ENCODE data around the gene SIRT6. TPM values are rescaled to one million over a fixed set of nuclear protein-coding genes. Genes with fewer than 3 reads are reported as not detected.

Gene SIRT6
- total and polyA plus RNA-seq, 9 of the 15 experiments (the other 6 are each of a cell fraction or from before 2014, with no cell fraction given), result 1.4 to 41.1 (median 10.2) TPM

DNA sequence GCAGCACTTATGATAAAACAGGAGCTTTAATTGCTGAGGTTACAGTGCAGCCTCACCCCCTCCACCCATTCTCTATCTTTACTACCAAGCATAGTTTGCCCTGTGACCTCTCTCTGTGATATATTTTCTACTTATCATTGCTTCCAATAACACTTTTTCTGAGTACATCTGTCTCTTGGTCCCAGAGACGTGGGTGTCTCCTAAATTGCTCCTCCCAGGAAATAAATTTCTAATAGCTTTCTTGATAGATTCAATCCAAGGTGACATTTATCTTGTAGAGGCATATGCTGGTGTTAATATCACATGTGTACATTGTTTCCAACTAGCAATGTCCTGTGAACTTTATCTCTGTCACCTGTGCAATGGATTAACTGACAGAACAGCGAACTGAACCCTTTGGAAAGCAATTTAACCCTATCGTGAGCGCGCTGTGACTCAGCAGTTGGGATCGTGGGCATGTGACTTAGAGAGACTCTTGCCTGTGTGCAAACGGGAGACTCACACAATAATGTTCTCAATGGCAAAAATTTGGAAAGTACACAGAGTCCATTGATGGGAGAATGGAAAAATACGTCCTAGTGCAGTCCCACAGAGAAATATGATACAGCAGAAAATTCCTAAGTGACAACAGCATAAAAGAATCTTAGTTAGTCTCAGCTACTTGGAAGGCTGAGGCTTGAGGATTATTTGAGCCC is 51.5 kb downstream of the SIRT6 start (continued):
- TF ChIP-seq MEF2D (tag; conservative IDR thresholded peaks at IDR 0.05; ENCODE audit: low read depth), result no peak
- peak; percentile 94 for TF ChIP-seq CBFA2T2 (conservative IDR thresholded peaks at IDR 0.05)
- no peak; the same call in 1 of the 2 replicates for TF ChIP-seq ZNF263 (CRISPR knock-in tag; IDR thresholded peaks at IDR 0.05; ENCODE audit: borderline replicate concordance)
- TF ChIP-seq POLR3A (IDR thresholded peaks at IDR 0.05; ENCODE audit: borderline replicate concordance, extremely low read depth, insufficient read depth, insufficient read length), result no peak
- TF ChIP-seq NCOA1 (IDR thresholded peaks at IDR 0.05; ENCODE audit: low read depth), result peak; percentile 40; the same call in 1 of the 2 replicates
- peak; percentile 89 for TF ChIP-seq SMARCA4 (IDR thresholded peaks at IDR 0.05)
- TF ChIP-seq TAL1 (IDR thresholded peaks at IDR 0.05), result peak; percentile 92
- no peak for TF ChIP-seq ERF (CRISPR knock-in tag; IDR thresholded peaks at IDR 0.05)
- TF ChIP-seq SMAD4 (CRISPR knock-in tag; conservative IDR thresholded peaks at IDR 0.05), result peak; percentile 56
- TF ChIP-seq, protein P1, sequence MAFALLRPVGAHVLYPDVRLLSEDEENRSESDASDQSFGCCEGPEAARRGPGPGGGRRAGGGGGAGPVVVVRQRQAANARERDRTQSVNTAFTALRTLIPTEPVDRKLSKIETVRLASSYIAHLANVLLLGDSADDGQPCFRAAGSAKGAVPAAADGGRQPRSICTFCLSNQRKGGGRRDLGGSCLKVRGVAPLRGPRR (CRISPR knock-in tag; IDR thresholded peaks at IDR 0.05), result 0 out of 2 replicates have a peak, but pooled peaks have one; percentile 35
- TF ChIP-seq POLR2AphosphoS5 (IDR thresholded peaks at IDR 0.05; ENCODE audit: control insufficient read depth, insufficient read depth, low read depth, low read length), result peak; percentile 87
- TF ChIP-seq ZFP30 (CRISPR knock-in tag; IDR thresholded peaks at IDR 0.05; ENCODE audit: borderline replicate concordance), result no peak
- peak; percentile 13 for TF ChIP-seq NEUROD1 (IDR thresholded peaks at IDR 0.05; ENCODE audit: borderline replicate concordance, low read depth, low read length, partially characterized antibody)
- TF ChIP-seq ZNF511 (CRISPR knock-in tag; IDR thresholded peaks at IDR 0.05), result no peak
- no peak for TF ChIP-seq HNRNPLL (IDR thresholded peaks at IDR 0.05; ENCODE audit: low read depth, low read length, poor library complexity, severe bottlenecking)
- peak; percentile 26; the same call in 1 of the 2 replicates for TF ChIP-seq ZFX (CRISPR knock-in tag; IDR thresholded peaks at IDR 0.05)
- TF ChIP-seq MAFF (IDR thresholded peaks at IDR 0.05; ENCODE audit: low read length), result peak; percentile 94
- TF ChIP-seq ATF3 (IDR thresholded peaks at IDR 0.05), result peak; percentile 69
- TF ChIP-seq ATF3 (CRISPR knock-in tag; conservative IDR thresholded peaks at IDR 0.05), result peak; percentile 59; the same call in 1 of the 2 replicates
- TF ChIP-seq, protein P2, sequence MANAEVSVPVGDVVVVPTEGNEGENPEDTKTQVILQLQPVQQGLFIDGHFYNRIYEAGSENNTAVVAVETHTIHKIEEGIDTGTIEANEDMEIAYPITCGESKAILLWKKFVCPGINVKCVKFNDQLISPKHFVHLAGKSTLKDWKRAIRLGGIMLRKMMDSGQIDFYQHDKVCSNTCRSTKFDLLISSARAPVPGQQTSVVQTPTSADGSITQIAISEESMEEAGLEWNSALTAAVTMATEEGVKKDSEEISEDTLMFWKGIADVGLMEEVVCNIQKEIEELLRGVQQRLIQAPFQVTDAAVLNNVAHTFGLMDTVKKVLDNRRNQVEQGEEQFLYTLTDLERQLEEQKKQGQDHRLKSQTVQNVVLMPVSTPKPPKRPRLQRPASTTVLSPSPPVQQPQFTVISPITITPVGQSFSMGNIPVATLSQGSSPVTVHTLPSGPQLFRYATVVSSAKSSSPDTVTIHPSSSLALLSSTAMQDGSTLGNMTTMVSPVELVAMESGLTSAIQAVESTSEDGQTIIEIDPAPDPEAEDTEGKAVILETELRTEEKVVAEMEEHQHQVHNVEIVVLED (CRISPR knock-in tag; IDR thresholded peaks at IDR 0.05), result 0 out of 2 replicates have a peak, but pooled peaks have one; percentile 24
- TF ChIP-seq SP1 (CRISPR knock-in tag; IDR thresholded peaks at IDR 0.05), result no peak
- peak; percentile 50 for TF ChIP-seq CHD4 (IDR thresholded peaks at IDR 0.05; ENCODE audit: insufficient read depth, insufficient replicate concordance, low read depth, low read length, poor library complexity, severe bottlenecking)
- no peak for TF ChIP-seq HNRNPH1 (optimal IDR thresholded peaks at IDR 0.05; ENCODE audit: low read depth, low read length)
- 0 out of 2 replicates have a peak, but pooled peaks have one; percentile 36 for TF ChIP-seq ESRRA (IDR thresholded peaks at IDR 0.05; ENCODE audit: borderline replicate concordance, low read depth)
- peak; percentile 87 for TF ChIP-seq MTA1 (IDR thresholded peaks at IDR 0.05; ENCODE audit: borderline replicate concordance)

Measured in K562 (cell line).